GM21825 (cell line): Measurements from ENCODE around the gene NECAB3.

Source experiments
- ATAC-seq: cut with Tn5 transposase; IDR thresholded peaks from one replicate; pipeline ENCODE4 v1.9.1; 2021; ENCODE audit warnings: mild to moderate bottlenecking, moderate library complexity; ENCODE audit not compliant: unreplicated experiment

Gene NECAB3

GRCh38 chr20:33666293-33667244 is 7.7 kb downstream of the NECAB3 start, which contains the start of gene ACTL10:
Gene ACTL10 (plus strand): TSS chr20:33666943. CDS start chr20:33667498, 555 bp downstream.
- ATAC-seq, result peak; percentile 56

- ATAC-seq, result no peak
Measured at GRCh38 chr20:33664762-33665144, 9.5 kb downstream of the NECAB3 start.

- no peak for ATAC-seq
Measured at GRCh38 chr20:33664085-33664761, 10.0 kb downstream of the NECAB3 start.

- ATAC-seq, result peak; percentile 34
Measured at GRCh38 chr20:33663161-33664084, 10.8 kb downstream of the NECAB3 start.

- no peak for ATAC-seq
Measured at GRCh38 chr20:33662172-33662571, 12.1 kb downstream of the NECAB3 start, which contains the start of gene C20orf144. Gene C20orf144 (plus strand): TSS chr20:33662327. CDS start chr20:33662346, 19 bp downstream.

GRCh38 chr20:33660685-33661058 is 13.6 kb downstream of the NECAB3 start:
- no peak for ATAC-seq

GRCh38 chr20:33660035-33660684 is 14.1 kb downstream of the NECAB3 start:
- ATAC-seq, result no peak

- ATAC-seq, result no peak
Measured at GRCh38 chr20:33659341-33660034, 14.7 kb downstream of the NECAB3 start.

- ATAC-seq, result no peak
Measured at GRCh38 chr20:33658929-33659328, 15.3 kb downstream of the NECAB3 start.

GRCh38 chr20:33658510-33658909 is 15.7 kb downstream of the NECAB3 start:
- ATAC-seq, result no peak

GRCh38 chr20:33657704-33658095 is 16.5 kb downstream of the NECAB3 start:
- no peak for ATAC-seq

GRCh38 chr20:33656783-33657703 is 17.2 kb downstream of the NECAB3 start:
- ATAC-seq, result no peak

- no peak for ATAC-seq
Measured at GRCh38 chr20:33656010-33656782, 18.0 kb downstream of the NECAB3 start.

- no peak for ATAC-seq
Measured at GRCh38 chr20:33655164-33655563, 19.1 kb downstream of the NECAB3 start.

GRCh38 chr20:33654680-33655161 is 19.5 kb downstream of the NECAB3 start:
- ATAC-seq, result no peak

GRCh38 chr20:33653900-33654596 is 20.2 kb downstream of the NECAB3 start:
- ATAC-seq, result no peak
